ENCODE measurements around the gene PCGF3.
"Not testable (repeated sequence)": the region's sequence is repeated elsewhere in the genome, so short reads cannot be mapped to it uniquely, and the experiment has no call there.

The PCGF3 gene

GRCh38 chr4:730511-730910 lies 24.9 kb downstream of the PCGF3 start:
- no peak overlapping the region for H3K27ac Mint-ChIP-seq
- peaks cover 21% of the 10 kb centered on the region for H3K36me3 Mint-ChIP-seq (ENCODE audit: low read depth)
- H3K4me3 Mint-ChIP-seq, result no peak overlapping the region
- no peaks in the 10 kb centered on the region for H3K9me3 Mint-ChIP-seq
- peaks cover 8% of the 10 kb centered on the region for H3K4me1 Mint-ChIP-seq (ENCODE audit: low read depth)
- no peaks in the 10 kb centered on the region for H3K27me3 Mint-ChIP-seq

GRCh38 chr4:730946-731904 lies 25.6 kb downstream of the PCGF3 start:
- H3K36me3 Mint-ChIP-seq (ENCODE audit: low read depth), result peaks cover 23% of the 10 kb centered on the region
- H3K4me1 Mint-ChIP-seq (ENCODE audit: low read depth); H3K27me3 Mint-ChIP-seq; H3K9me3 Mint-ChIP-seq; H3K4me3 Mint-ChIP-seq; H3K27ac Mint-ChIP-seq: not testable (repeated sequence)

GRCh38 chr4:731954-732353 lies 26.3 kb downstream of the PCGF3 start:
- not testable (repeated sequence) for H3K27ac Mint-ChIP-seq
- peaks cover 23% of the 10 kb centered on the region for H3K36me3 Mint-ChIP-seq (ENCODE audit: low read depth)

GRCh38 chr4:732486-732885 lies 26.9 kb downstream of the PCGF3 start:
- Mint-ChIP-seq H3K27me3 (no peaks in the 10 kb centered on the region), H3K36me3 (ENCODE audit: low read depth) (peaks cover 28% of the 10 kb centered on the region), H3K27ac (no peak overlapping the region), H3K9me3 (no peaks in the 10 kb centered on the region), H3K4me1 (ENCODE audit: low read depth) (no peaks in the 10 kb centered on the region), H3K4me3 (no peak overlapping the region)

More at GRCh38 chr4:731954-732353, 26.3 kb downstream of the PCGF3 start:
- not testable (repeated sequence) for H3K4me1 Mint-ChIP-seq (ENCODE audit: low read depth); H3K27me3 Mint-ChIP-seq; H3K4me3 Mint-ChIP-seq; H3K9me3 Mint-ChIP-seq

- peaks cover 30% of the 10 kb centered on the region for H3K36me3 Mint-ChIP-seq (ENCODE audit: low read depth)
- H3K4me3 Mint-ChIP-seq, result no peak overlapping the region
- no peaks in the 10 kb centered on the region for H3K27me3 Mint-ChIP-seq
- H3K27ac Mint-ChIP-seq, result no peak overlapping the region
- H3K4me1 Mint-ChIP-seq (ENCODE audit: low read depth), result no peaks in the 10 kb centered on the region
- no peaks in the 10 kb centered on the region for H3K9me3 Mint-ChIP-seq
These were observed 27.4 kb downstream of the PCGF3 start for GRCh38 chr4:732911-733630.

- Mint-ChIP-seq H3K4me3 (no peak overlapping the region), H3K9me3 (no peaks in the 10 kb centered on the region), H3K27ac (no peak overlapping the region), H3K27me3 (no peaks in the 10 kb centered on the region), H3K4me1 (ENCODE audit: low read depth) (no peaks in the 10 kb centered on the region), H3K36me3 (ENCODE audit: low read depth) (peaks cover 30% of the 10 kb centered on the region)
These were observed 28.0 kb downstream of the PCGF3 start for GRCh38 chr4:733631-733980.

- Mint-ChIP-seq H3K4me1 (ENCODE audit: low read depth) (no peaks in the 10 kb centered on the region), H3K27me3 (no peaks in the 10 kb centered on the region), H3K4me3 (no peak overlapping the region), H3K27ac (no peak overlapping the region), H3K36me3 (ENCODE audit: low read depth) (peaks cover 30% of the 10 kb centered on the region), H3K9me3 (no peaks in the 10 kb centered on the region)
These were observed 28.4 kb downstream of the PCGF3 start for GRCh38 chr4:734075-734474.

GRCh38 chr4:734951-735350 lies 29.3 kb downstream of the PCGF3 start:
- Mint-ChIP-seq H3K9me3 (no peaks in the 10 kb centered on the region), H3K4me3 (no peak overlapping the region)

GRCh38 chr4:735583-735982 lies 30.0 kb downstream of the PCGF3 start:
- H3K9me3 Mint-ChIP-seq, result no peaks in the 10 kb centered on the region
- no peak overlapping the region for H3K4me3 Mint-ChIP-seq
- H3K27me3 Mint-ChIP-seq, result no peaks in the 10 kb centered on the region
- H3K4me1 Mint-ChIP-seq (ENCODE audit: low read depth), result no peaks in the 10 kb centered on the region
- no peak overlapping the region for H3K27ac Mint-ChIP-seq
- peaks cover 34% of the 10 kb centered on the region for H3K36me3 Mint-ChIP-seq (ENCODE audit: low read depth)

More at GRCh38 chr4:734951-735350, 29.3 kb downstream of the PCGF3 start:
- Mint-ChIP-seq H3K27me3 (no peaks in the 10 kb centered on the region), H3K36me3 (ENCODE audit: low read depth) (peaks cover 35% of the 10 kb centered on the region), H3K27ac (no peak overlapping the region), H3K4me1 (ENCODE audit: low read depth) (no peaks in the 10 kb centered on the region)

GRCh38 chr4:736561-736960 lies 30.9 kb downstream of the PCGF3 start:
- H3K36me3 Mint-ChIP-seq (ENCODE audit: low read depth), result peaks cover 30% of the 10 kb centered on the region
- H3K27ac Mint-ChIP-seq; H3K4me1 Mint-ChIP-seq (ENCODE audit: low read depth); H3K9me3 Mint-ChIP-seq; H3K4me3 Mint-ChIP-seq; H3K27me3 Mint-ChIP-seq: not testable (repeated sequence)

GRCh38 chr4:738781-739280 lies 33.2 kb downstream of the PCGF3 start:
- Mint-ChIP-seq H3K36me3 (ENCODE audit: low read depth) (peaks cover 25% of the 10 kb centered on the region), H3K9me3 (no peaks in the 10 kb centered on the region), H3K4me1 (ENCODE audit: low read depth) (no peaks in the 10 kb centered on the region), H3K27me3 (no peaks in the 10 kb centered on the region), H3K27ac (no peak overlapping the region), H3K4me3 (no peak overlapping the region)

GRCh38 chr4:739569-739968 lies 33.9 kb downstream of the PCGF3 start:
- H3K36me3 Mint-ChIP-seq (ENCODE audit: low read depth), result peaks cover 18% of the 10 kb centered on the region
- H3K9me3 Mint-ChIP-seq, result no peaks in the 10 kb centered on the region
- no peak overlapping the region for H3K4me3 Mint-ChIP-seq
- H3K27me3 Mint-ChIP-seq, result no peaks in the 10 kb centered on the region
- H3K4me1 Mint-ChIP-seq (ENCODE audit: low read depth), result no peaks in the 10 kb centered on the region
- no peak overlapping the region for H3K27ac Mint-ChIP-seq

GRCh38 chr4:740011-740410 lies 34.4 kb downstream of the PCGF3 start:
- Mint-ChIP-seq H3K4me1 (ENCODE audit: low read depth) (no peaks in the 10 kb centered on the region), H3K4me3 (no peak overlapping the region), H3K36me3 (ENCODE audit: low read depth) (peaks cover 14% of the 10 kb centered on the region), H3K27me3 (no peaks in the 10 kb centered on the region), H3K27ac (no peak overlapping the region), H3K9me3 (no peaks in the 10 kb centered on the region)

GRCh38 chr4:740656-741282 lies 35.1 kb downstream of the PCGF3 start:
- Mint-ChIP-seq H3K4me1 (ENCODE audit: low read depth) (no peaks in the 10 kb centered on the region), H3K4me3 (no peak overlapping the region), H3K27ac (no peak overlapping the region), H3K36me3 (ENCODE audit: low read depth) (peaks cover 12% of the 10 kb centered on the region), H3K27me3 (no peaks in the 10 kb centered on the region), H3K9me3 (no peaks in the 10 kb centered on the region)
